T-helper 17 cell (primary cell): ENCODE results near the gene TMEM120A. TPM values are rescaled to one million over a fixed set of nuclear protein-coding genes. Genes with fewer than 3 reads are reported as not detected.

ENCODE experiments used
- ATAC-seq: fragments of 150-1000 bp; cut with Tn5 transposase; 2 replicates; pipeline ENCODE4 v1.10.0; 2021; ENCODE audit warnings: mild to moderate bottlenecking, moderate library complexity
- DNase-seq, 3 donors: peaks; one replicate each; pipeline versions ENCODE4 v3.0.0 to v3.0.0-alpha.2; 2020 to 2021
- H3K9me3 ChIP-seq: one replicate; pipeline ENCODE4 v1.7.0; 2013; ENCODE audit warnings: low read length, mild to moderate bottlenecking; ENCODE audit not compliant: control insufficient read depth, poor library complexity, severe bottlenecking
- H3K27ac Mint-ChIP-seq: one replicate; pipeline ENCODE4 v1.8.0; 2022; ENCODE audit warnings: mild to moderate bottlenecking, moderate library complexity, mixed read lengths
- H3K27me3 Mint-ChIP-seq: one replicate; pipeline ENCODE4 v1.8.0; 2022; ENCODE audit warnings: mixed read lengths
- H3K36me3 Mint-ChIP-seq: one replicate; pipeline ENCODE4 v1.8.0; 2022; ENCODE audit warnings: low read depth, mixed read lengths
- H3K4me1 Mint-ChIP-seq: one replicate; pipeline ENCODE4 v1.8.0; 2022; ENCODE audit warnings: mild to moderate bottlenecking, mixed read lengths
- H3K4me3 Mint-ChIP-seq: one replicate; pipeline ENCODE4 v1.8.0; 2022; ENCODE audit warnings: mild to moderate bottlenecking, moderate library complexity, mixed read lengths
- total RNA-seq, 4 donors: library from RNA in 2 of 4; stranded (reverse) in 2 of 4; gene quantifications; one replicate each; pipeline ENCODE4 v1.2.3 and lab custom pipeline; 2022 to 2026

TMEM120A gene
- total RNA-seq, 2 donors from 2014 or later: 21.7 to 27.0 TPM

DNA sequence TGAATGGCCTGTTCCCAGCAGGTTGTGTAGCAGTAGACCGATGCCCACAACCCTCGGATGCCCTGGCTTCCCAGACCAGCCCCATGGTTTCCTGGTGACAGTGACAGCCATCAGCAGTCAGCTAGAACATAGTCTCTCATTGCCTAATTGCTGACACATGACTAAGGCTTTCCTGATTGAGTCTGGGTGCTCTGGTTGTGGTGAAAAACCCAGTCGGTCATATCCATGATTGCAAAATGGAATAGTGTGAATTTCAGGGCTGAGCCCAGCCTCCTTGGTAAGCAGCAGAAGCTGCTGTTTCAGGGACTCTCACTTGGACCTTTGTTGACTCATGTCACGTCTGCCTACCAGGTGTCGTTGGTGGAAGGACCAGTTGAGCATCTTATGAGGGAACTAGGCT, 42.9 kb downstream of the TMEM120A start:
- H3K9me3 ChIP-seq: no peaks in the 10 kb centered on the region
- H3K36me3 Mint-ChIP-seq: peaks cover 8% of the 10 kb centered on the region
- no peak for DNase-seq
- H3K27ac Mint-ChIP-seq: no peak overlapping the region
- peaks cover 5% of the 10 kb centered on the region for H3K4me1 Mint-ChIP-seq
- H3K27me3 Mint-ChIP-seq: no peaks in the 10 kb centered on the region
- peak; percentile 52 for ATAC-seq
- no peak overlapping the region for H3K4me3 Mint-ChIP-seq

DNA sequence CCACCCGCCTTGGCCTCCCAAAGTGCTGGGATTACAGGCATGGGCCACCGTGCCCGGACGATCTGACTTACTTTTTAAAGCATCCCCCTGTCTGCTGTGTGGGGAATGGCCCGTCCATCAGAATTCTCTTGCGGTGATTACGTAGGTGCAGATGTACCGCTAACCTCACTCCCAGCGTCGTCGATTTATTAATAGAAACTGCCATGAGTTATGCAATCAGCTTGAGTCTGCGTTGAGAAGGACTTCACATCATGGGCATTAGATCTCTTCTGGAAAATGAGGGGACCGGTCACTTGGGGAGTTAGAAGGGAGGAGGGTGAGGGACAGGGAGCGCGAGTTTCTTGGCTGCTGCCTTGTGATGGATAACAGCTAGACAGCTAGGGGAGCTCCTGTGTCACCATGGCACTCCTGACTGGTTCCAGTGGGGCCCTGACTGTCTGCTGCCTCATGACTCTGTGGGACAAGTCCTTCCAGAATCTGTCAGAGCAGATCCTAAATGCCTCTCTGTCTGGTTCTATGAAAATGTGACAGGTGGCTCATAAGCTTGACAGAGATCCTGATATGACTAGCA, 44.2 kb downstream of the TMEM120A start:
- H3K4me3 Mint-ChIP-seq: no peak overlapping the region
- peak overlapping the region; percentile 37 for H3K27ac Mint-ChIP-seq
- no peak for DNase-seq
- no peak for ATAC-seq
- peaks cover 5% of the 10 kb centered on the region for H3K36me3 Mint-ChIP-seq
- H3K4me1 Mint-ChIP-seq: peaks cover 5% of the 10 kb centered on the region
- no peaks in the 10 kb centered on the region for H3K9me3 ChIP-seq
- H3K27me3 Mint-ChIP-seq: no peaks in the 10 kb centered on the region

DNA sequence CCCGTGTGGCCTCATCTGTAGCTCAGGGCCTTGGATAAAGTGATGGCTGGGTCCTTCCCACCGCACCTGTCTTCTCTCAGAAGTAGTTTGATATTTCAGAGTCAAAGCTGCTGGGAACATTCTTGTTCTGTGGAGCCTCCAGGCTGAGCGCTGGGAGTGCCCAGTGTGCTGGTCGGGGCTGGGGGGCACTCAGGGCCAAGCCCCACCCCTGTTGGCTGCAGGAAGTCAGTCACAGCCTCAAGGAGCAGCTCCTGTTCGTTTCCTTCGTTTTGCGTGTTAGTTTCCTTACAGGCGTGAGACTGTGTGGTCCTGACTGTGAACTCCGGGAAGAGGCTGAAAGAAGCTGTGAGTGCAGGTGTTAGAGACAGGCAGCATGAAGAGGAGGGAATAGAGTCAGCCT, 46.2 kb downstream of the TMEM120A start:
- Mint-ChIP-seq H3K36me3 (peaks cover 3% of the 10 kb centered on the region), H3K27ac (peak overlapping the region; percentile 82), H3K4me1 (peaks cover 11% of the 10 kb centered on the region), H3K4me3 (no peak overlapping the region), H3K27me3 (no peaks in the 10 kb centered on the region)
- DNase-seq: no peak
- no peaks in the 10 kb centered on the region for H3K9me3 ChIP-seq
- ATAC-seq: no peak

DNA sequence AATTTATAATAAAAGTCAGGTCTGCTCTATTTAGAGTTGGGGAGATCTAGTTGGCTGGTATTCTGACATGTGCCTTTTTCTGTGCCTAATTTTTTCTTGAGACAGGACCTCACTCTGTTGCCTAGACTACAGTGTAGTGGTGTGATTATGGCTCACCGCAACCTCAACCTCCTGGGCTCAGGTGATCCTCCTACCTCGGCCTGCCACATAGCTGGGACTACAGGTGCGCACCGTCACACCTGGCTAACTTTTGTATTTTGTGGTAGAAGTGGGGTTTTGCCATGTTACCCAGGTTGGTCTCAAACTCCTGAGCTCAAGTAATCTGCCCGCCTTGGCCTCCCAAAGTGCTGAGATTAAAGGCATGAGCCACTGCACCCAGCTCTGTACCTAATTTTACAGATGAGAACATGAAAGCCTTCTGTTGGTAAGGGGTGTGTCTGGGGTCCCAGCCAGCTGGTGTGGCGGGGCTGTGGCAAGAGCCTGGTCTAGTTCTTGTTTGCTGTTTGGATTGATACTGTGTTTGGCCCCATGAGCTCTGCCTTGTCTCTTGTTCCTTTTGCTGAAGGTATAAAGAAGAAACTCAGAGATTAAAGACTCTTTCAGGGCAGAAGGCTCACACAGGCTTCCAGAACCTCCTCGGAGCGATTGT, 48.1 kb downstream of the TMEM120A start:
- no peaks in the 10 kb centered on the region for H3K9me3 ChIP-seq
- H3K27ac Mint-ChIP-seq: no peak overlapping the region
- ATAC-seq (no peak), DNase-seq (no peak)
- H3K4me1 Mint-ChIP-seq: peaks cover 11% of the 10 kb centered on the region
- H3K27me3 Mint-ChIP-seq: no peaks in the 10 kb centered on the region
- H3K36me3 Mint-ChIP-seq: peaks cover 3% of the 10 kb centered on the region
- H3K4me3 Mint-ChIP-seq: no peak overlapping the region

DNA sequence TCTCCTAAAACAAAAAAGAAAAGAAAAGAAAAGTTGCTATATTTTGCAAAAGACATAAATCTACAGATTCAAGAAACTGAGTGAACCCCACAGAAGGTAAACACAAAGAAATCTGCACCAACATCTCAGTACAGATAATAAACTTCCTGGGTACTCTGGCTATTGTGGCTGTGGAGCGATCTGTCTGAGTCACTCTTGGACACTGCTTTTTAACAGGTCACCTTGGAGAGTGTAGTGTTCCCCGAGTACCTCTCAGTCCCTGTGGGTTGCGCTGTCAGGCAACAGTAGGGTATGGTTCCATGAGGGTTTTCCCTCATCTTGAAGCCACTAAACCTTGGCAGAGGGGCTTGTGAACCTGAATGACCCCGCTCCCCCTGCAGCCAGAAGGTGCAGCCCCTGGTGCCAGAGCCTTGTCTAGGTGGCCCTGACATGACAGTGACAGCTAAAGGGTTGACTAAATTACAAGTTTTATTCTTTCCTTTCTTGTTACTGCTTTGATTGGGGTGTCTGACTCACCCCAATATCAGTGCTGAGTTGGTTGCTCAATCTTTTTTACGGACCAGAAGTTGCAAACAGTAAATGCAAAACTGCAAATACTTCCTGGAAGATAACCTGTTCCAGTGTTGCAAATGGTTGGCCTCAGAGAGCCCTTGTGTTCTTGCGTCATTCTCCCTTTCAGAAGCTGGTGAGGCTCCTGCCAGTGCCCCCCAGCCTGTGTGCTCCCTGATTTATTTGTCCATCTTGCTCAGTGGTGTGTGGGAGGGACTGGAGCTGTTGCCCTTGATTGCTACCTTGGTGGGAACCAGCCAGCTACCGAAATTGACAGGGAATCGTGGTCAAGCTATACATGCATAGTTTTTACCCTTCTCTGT, 48.9 kb downstream of the TMEM120A start:
- ATAC-seq: no peak
- Mint-ChIP-seq H3K4me1 (peaks cover 11% of the 10 kb centered on the region), H3K4me3 (no peak overlapping the region)

DNA sequence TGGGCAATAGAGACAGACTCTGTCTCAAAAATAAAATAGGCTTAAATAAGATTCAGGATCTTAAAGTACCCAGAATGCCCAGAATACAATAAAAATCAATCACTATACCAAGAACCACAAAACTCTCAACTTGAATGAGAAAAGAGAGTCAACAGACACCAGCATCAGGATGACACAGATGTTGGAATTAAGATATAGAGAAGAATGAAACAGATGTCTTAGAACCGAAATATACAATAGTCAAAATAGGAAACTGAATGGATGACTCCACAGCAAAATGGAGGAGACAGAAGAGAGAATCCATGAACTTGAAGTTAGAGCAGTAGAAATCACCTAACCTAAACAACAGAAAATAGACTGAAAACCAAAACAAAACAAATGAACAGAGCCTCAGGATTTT, 49.9 kb downstream of the TMEM120A start:
- ATAC-seq: no peak
- Mint-ChIP-seq H3K4me3 (no peak overlapping the region), H3K27ac (peak overlapping the region; percentile 1), H3K4me1 (peaks cover 11% of the 10 kb centered on the region), H3K27me3 (no peaks in the 10 kb centered on the region), H3K36me3 (peaks cover 3% of the 10 kb centered on the region)
- H3K9me3 ChIP-seq: no peaks in the 10 kb centered on the region
- DNase-seq: no peak

More for the DNA sequence above, 48.9 kb downstream of the TMEM120A start:
- Mint-ChIP-seq H3K27ac (peak overlapping the region; percentile 1), H3K36me3 (peaks cover 3% of the 10 kb centered on the region), H3K27me3 (no peaks in the 10 kb centered on the region)
- no peak for DNase-seq
- no peaks in the 10 kb centered on the region for H3K9me3 ChIP-seq

DNA sequence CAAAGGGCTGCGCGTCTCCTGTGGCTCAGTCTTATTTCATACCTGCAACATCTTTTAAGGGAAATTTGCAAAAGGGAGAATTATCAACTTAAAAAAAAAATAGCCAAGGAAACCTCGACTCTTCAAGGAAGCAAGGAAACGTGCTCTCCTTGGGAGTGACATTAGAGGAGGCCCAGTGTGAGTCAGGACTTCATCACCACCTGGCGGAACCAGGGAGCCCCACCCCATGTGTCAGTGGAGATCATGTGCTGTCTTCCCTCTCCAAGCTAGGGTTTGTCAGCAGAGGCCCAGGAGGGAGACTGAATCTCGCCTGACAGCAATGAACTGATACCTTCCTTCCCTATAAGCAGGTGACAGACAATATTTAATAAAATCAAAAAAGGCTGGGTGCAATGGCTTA, 50.5 kb downstream of the TMEM120A start:
- H3K9me3 ChIP-seq: no peaks in the 10 kb centered on the region
- ATAC-seq: no peak
- no peak overlapping the region for H3K27ac Mint-ChIP-seq
- H3K27me3 Mint-ChIP-seq: no peaks in the 10 kb centered on the region
- peaks cover 13% of the 10 kb centered on the region for H3K4me1 Mint-ChIP-seq
- H3K4me3 Mint-ChIP-seq: no peak overlapping the region
- H3K36me3 Mint-ChIP-seq: peaks cover 3% of the 10 kb centered on the region
- no peak for DNase-seq

DNA sequence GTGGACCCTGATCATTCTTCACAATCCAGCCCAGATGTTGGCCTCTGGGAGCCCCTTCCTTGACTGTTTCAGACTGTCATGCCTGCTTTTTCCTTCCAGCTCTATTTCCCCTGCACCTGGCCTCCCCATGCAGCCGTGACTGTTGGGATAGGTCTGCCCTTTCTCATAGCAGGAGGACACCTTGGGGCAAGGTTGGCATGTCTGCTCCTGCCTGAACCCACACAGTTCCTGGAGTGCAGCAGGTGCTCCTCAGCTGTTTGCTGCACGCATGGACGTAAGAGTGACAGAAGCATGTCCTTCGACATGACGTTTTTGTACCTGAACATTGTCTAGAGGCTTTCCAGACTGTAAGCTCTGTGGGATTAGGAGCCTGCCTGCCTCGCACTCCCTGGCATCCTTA, 55.5 kb downstream of the TMEM120A start:
- no peak for ATAC-seq
- H3K4me3 Mint-ChIP-seq: no peak overlapping the region

DNA sequence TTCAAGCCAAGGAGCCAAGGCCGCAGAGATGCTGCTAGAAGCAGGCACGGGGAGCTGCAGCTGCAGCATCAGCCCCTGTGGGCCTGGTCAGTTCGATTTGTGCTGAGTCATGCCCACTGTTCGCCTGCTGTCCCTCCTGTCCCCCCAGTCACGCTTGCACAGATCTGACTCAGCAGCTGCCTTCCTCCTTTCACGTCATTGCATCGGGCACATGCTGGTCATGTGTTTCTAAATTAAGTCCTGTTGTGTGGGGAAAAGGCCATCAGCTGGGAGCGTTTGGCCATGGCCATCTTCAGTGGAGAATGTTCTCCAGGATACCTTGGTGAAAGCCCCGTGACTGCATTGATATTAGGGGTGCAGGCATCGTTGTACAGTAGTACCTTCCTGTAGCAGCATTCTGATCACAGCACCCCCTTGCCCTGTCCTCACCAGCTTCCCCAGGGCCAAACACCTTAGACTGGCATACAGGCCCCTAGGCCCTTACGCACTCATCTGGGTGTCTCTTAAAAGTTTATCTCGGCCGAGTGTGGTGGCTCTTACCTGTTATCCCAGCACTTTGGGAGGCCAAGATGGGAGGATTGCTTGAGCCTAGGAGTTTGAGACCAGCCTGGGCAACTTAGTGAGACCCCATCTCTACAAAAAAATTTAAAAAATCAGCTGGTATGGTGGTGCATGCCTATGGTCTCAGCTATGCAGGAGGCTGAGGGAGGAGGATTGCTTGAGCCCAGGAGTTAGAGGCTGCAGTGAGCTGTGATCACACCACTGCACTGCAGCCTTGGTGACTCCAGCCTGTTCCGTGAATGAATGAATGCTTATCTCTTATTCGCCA, 56.2 kb downstream of the TMEM120A start:
- Mint-ChIP-seq H3K4me1 (peaks cover 12% of the 10 kb centered on the region), H3K36me3 (no peaks in the 10 kb centered on the region), H3K4me3 (no peak overlapping the region), H3K27me3 (no peaks in the 10 kb centered on the region), H3K27ac (no peak overlapping the region)
- DNase-seq (no peak), ATAC-seq (no peak)
- H3K9me3 ChIP-seq: no peaks in the 10 kb centered on the region

More for the DNA sequence above, 55.5 kb downstream of the TMEM120A start:
- no peak overlapping the region for H3K27ac Mint-ChIP-seq
- H3K36me3 Mint-ChIP-seq: no peaks in the 10 kb centered on the region
- no peak for DNase-seq
- H3K27me3 Mint-ChIP-seq: no peaks in the 10 kb centered on the region
- no peaks in the 10 kb centered on the region for H3K9me3 ChIP-seq
- peaks cover 10% of the 10 kb centered on the region for H3K4me1 Mint-ChIP-seq

Other genes starting within 250 kb of the TMEM120A start
- gene CCL26, start 222.4 kb downstream of the TMEM120A start, total RNA-seq: not detected
- not detected for gene CCL24, start 180.8 kb downstream of the TMEM120A start, total RNA-seq
- gene RHBDD2, start 115.6 kb downstream of the TMEM120A start, total RNA-seq: 100 to 1,000 TPM; 136 to 140 TPM
- 10 to 100 TPM; 48.7 to 51.0 TPM for gene POR, start 79.4 kb downstream of the TMEM120A start, total RNA-seq
- 10 to 100 TPM in 1 of 2 donors, 1 to 10 TPM in 1; 9.0 to 16.5 TPM for gene STYXL1, start 53.4 kb upstream of the TMEM120A start, total RNA-seq
- gene MDH2, start 53.5 kb upstream of the TMEM120A start, total RNA-seq: 10 to 100 TPM; 73.6 to 77.0 TPM
- not detected for gene SRRM3, start 207.3 kb upstream of the TMEM120A start, total RNA-seq